Activated CD4-positive, alpha-beta T cell treated with anti-CD3 and anti-CD28 coated beads, Interleukin-2, amount 50 U/mL, for 16 hours (primary cell): Measurements from ENCODE around the gene C8A.

Experiments used
- DNase-seq: peaks from one replicate; pipeline ENCODE4 v3.0.0-alpha.2; 2020

Gene C8A

DNA sequence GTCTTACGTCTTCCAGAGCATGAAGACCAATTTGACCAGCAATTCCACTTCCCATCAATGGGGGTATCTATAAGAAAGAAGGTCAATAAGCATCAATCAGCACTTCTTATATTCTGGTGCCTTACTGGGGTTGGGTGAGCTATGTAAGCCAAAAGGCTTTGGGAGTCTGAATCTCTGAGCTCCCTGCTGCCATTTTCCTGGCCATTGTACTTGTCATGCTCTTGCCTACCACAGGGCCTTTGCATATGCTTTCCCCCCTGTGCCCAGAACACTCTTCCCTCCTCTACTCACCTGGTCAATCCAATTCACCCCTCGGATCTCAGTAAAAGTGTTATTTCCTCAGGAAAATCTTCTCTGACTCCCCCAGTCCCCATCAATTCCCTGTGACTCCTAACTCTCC lies 74.9 kb downstream of the C8A start:
- no peak for DNase-seq

DNA sequence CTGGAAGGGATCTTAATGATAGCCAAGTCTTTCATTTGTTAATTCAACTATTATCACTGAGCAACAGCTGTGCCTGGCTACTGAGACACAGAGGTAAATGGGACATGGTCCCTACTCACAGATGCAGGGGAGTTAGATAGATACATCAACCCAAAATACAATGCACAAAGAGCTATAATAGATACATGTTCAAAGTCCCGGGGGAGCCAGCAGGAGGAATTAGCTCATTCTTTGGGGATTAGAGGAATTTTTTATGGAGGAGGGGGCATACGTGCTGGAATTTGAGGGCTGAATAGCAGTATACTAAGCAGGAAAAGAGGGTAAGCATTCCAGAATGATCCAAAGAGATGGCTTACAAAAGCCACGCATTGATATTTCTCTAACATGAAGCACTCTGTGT lies 76.6 kb downstream of the C8A start:
- DNase-seq, result no peak

DNA sequence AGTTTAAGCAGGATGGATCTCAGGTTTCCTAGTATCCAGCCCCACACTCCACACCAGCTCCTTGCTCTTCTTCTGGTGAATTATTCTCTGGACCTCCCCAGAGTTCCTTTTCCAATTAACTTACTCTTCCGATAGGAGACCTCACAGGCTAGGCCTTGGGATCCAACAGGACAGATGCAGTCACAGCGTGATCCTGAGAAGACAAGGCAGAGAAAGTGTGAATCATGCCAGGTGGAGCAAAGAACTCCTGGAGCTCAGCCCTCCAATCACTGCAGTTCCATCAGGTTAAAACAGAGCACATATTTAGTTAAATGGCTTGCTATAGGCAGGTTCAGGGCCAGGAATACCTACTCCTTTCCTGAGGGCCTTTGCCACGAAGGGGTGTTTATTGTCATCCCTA lies 77.1 kb downstream of the C8A start:
- no peak for DNase-seq

DNA sequence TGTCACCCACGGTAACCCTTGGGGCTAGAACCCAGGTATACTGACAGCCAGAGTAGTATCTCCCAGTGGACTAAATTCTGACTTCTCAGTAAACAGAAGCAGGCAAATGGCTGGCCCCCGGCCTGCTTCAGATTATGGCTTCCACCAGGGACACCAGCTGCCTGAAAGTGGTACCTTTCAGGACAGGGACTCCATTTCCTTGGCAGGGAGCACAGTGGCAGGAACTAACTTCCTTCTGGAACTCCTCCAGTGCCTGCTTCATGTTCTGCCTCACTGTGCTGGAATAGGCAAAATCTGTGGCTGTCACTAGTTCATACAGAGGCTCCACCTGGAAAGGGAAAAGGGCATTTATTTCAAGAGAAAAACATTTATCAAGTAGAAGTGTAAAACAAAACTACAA lies 78.6 kb downstream of the C8A start:
- DNase-seq, result no peak

DNA sequence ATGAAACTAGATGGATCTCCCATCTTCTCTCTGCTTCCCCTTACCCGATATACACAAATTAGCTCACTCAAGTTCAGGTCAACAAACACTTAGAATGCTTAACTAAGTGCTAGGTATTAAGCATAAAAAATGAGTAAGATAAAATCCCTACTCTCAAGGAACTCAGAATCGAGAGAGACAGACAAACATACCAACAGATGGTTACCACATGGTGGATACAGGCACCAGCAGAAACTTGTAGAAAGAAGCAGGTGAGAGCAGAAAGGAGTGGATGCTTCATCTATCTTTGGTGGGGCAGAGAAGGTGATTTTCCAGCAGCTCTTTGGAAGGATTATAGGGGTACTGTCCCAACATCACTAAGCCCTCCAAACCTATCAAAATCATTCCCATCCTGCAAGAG lies 79.0 kb downstream of the C8A start:
- no peak for DNase-seq

DNA sequence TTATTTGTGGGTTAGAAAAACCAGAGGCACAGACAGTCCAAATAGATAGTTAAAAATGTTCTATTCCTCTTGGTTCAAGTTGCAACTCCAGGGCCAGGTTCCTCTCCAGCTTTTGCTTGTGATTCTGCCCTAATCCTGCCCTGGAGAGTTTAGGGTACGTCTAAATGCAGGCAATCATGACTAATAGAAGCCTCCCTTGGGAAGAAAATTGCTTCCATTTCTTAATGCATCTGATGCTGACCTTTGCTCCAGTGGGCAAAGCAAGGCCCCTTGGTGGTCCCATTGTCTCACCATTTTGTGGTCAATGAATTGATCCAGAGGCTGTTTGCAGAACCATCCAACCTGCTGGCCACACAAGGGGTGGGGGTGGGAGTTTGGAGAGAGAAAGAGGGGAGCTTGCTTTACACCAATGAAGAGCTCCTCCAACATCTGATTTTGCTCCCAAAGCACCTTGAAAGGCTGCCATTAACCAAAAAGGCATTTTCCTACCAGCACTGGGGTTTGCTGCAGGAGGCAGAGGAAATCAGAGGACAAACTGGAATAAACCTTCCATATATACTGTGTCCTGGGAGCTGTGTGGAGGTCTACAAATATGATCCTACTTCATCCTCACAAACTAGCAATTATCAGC lies 79.9 kb downstream of the C8A start:
- DNase-seq, result no peak

DNA sequence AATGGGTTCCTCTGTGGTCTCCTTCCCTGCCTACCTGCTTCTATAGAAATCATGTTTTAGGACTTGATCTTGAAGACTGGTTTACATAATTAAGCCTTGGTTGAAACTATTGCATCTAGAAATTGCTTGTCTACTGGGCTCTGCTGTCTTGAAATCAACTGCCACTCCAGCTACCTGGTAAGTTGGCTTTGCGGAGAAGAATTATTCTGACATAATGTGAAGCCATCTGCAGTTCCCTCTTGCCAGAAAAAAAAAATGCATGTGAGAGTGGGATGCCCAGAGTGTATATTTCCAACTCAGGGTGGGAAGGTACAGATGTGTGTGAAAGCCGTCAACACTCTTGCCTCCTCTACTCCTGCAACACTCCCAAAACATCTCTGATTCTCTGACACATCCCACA lies 84.0 kb downstream of the C8A start:
- no peak for DNase-seq

DNA sequence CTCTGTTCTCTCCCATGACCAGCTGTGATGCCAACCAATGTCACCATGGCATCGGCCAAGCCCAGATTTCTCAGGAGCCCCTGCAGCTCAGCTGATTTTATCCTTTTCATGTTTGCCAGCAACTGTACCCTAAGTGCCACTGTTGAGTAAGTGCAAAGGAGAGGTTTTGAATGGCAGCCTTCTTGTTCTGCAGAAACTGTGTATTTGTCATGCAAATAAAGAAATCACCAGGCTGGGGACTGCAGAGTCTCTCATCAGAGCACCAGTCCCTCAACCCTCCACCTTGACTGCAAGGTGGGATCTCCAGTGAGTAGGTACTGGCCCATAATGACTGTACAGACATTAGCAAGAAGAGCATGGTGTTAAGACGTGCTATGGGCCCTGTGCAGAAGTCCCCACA lies 84.6 kb downstream of the C8A start:
- no peak for DNase-seq

DNA sequence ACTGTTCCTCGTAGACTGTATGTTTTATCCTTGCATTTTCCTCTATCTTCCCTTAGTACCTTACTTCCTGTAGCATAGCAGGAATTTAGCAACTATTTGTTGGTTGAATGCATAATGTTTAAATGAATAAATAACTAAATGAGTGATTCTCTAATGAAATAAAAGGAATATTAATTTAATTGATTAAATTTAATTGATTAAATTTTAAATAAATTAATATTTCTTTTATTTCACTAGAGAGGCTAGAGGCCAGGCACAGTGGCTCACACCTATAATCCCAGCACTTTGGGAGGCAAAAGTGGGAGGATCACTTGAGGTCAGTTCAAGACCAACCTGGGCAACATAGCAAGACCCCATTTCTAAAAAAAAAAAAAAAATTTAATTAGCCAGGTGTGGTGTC lies 85.4 kb downstream of the C8A start:
- DNase-seq, result no peak

DNA sequence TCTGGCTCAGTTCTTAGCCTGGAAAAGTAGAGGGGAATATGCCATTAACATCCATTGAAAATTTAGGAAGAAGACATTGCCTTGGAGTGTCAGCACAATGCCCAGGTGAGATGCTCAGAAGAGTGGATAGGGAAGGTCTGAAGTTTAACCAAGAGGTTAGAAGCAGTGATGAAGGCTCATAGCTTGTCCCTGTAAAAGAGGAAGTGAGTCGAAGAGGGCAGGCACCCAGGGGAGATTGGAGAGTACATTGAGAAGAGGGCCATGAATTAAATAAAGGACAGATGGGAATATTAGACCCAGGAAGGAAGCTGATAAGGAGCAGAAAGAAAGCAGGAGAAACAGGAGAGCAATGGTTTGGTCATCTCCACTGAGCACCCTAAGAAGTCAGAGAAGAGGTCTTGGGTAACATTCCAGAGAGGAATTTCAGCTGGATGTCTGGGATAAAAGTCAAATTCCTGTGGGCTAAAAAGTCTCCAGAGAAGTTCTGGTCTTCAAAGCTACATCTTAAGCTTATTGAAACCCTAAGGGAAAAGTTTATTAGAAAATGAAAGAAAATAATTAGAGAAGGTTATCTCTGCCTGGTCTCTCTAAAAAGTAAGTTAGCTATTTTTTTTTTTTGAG lies 93.9 kb downstream of the C8A start:
- DNase-seq, result no peak

DNA sequence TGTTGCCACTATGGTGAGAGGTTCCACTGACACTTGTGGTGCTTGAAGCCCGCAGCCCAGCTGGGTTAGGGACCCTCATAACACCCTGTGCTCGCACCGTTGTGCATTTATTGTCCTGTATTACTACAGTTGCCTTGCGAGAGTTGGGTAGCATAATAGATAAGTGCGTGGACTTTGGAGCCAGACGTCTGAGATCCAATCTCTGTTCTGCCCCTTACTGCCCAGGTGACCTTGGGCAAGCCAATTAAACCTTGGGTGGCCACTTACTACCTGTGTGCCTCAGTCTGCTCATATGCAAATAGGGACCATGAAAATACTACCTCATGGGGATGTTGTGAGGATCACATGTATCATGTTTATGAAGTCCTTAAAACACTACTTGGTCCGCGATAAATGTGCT lies 97.9 kb downstream of the C8A start:
- DNase-seq, result no peak

DNA sequence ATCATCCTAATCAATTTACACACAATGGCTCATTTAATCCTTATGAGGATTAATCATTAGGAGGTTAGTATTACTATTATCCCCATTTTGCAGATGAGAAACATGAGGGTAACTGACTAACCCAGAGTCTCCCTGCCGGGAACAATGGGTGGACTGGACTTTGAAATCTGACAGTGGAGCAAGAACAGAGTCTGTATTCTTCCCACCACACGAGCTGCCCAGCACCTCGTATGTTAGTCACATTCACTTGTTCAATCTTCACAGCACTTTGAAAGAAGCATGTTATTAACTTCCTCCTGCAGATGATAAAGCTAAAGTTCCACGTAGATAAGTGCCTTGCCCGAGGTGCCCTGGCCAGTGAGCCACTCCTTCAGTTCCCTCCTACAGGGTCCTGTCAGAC lies 98.8 kb downstream of the C8A start:
- DNase-seq, result no peak

DNA sequence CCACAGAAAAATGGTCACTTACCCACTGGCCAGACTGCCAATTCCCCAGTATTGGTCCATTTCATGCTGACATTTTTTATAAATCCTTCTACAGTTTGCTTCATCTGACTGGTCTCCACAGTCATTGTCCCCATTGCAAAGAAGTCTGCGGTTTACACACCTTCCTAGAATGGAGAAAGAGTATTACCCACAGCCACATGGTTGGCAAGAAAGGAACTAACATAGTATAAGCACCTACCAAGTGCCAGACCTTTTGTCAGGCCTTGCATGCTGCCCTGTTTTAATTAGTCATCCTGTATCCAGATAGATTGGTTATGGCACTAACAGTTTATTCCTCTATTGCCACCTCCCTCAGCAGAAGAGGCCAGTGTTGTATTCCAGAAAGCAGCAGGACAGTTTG lies 100.1 kb downstream of the C8A start:
- no peak for DNase-seq

DNA sequence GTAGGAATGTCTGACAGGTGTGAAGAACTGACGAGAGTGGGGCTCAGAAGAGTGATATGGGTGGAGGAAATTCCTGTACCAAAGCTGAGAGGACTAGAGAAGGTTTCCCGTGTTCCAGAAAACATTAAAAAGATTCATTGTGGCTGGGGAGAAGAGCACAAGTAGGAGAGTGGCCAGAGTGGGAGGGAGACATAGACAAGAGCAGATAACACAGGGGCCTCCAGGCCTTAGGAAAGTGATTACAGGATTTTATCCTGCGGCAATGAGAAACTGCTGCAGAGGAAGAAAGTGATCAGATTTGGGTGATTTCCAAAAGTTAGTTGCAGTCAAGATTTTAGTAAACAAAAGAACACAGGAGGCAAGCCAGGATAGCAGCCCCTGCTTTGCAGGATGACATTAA lies 103.3 kb downstream of the C8A start:
- no peak for DNase-seq

DNA sequence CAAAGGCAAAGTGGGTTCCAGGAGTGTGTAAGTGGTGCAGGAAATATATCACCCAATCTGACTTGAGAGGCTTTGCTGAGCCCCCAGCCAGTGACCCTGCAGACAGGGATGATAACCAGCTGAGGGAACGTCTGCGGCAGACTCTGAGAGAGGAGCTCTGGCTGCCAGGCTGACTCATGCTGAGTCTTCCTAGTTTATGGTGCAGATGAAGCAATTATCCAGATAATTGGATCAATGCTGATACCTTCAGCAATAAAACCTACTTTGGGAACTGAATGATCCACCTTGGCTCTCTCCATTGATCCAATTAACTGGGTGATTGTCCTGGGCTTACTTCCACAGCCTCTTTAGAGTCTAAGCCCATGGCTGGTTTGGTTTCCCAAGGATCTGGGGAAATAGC lies 103.9 kb downstream of the C8A start:
- DNase-seq, result no peak

DNA sequence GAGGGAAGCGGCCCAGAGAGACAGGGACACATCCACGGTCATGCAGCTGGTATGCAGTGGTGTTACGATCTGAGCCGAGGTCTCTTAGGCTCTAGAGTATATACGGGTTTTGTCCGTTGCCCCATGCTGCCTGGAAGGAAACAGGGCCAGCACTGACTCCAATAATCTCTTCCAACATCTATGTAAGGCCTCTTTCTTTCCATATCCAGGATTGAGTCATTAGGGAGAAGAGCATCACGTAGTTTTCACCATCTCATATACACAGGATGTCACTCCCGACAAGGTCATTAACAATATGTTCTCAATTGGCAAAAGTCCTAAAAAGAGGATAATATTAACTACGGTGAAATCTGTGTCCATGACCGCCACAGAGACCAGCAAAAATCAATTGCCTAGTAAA lies 106.8 kb downstream of the C8A start:
- no peak for DNase-seq

DNA sequence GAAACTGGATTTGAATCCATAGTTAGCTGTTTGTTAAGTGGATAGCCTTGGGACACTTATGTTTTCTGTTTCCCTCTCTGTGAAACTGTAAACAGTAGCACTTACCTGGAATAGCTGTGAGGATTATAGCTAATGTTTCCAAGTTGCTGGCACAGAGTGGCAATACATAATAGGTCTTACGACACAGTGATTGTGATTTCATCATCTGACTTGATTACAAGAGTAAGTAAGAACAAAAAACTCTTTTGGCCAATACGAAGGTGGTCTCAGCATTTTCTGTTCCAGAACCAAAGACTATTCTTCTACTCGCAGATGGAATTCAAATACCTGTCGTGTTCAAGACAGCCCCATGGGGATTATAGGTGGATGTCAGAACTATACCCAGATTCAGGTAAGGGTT lies 109.1 kb downstream of the C8A start:
- no peak for DNase-seq

DNA sequence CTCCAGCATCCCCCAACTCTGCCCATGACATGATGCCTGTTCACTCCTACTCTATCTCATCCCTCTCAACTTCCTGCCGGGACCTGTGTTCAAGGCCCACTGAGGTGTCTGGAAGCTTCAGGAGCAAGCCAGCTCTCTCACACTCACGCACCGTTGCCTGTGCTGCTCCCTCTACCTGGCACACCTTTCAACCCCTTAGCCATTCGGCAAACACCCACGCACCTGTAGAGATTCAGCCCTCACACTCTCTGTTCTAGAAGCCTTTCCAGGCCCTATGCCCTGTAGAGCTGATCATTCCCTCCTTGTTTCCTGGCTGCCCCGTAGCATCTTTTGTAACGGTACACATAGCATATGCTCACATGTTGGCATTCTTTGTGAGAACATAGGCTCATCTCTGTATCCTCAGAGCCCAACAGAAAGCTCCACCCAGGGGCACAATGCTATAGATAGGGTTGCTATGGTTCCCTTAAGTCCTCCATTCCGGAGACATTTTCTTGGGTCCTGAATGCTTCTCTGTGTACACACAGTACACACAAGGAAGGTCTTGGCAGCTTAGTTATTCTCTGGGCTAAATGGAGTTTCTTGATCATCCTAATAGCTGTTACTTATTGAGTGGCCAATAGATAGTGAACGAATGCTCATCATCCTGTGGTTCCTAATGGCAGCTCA lies 109.9 kb downstream of the C8A start:
- no peak for DNase-seq

DNA sequence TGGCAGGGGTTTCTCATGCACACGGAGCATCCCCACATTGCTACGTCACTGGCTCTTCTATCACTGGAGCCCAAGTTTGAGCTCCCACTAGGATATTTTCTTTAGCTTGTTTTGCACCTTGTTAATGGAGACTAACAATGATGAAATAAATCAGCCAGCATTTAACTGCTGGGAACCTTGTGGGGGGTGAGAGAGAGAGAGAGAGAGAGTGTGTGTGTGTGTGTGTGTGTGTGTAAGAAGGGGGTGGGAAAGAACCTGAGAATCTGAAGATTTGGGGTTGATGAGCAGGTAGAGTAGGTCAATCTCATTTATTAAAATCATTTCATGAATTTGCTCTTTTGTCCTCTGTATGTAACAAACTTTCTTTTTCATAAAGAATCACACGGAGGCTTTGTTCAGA lies 110.6 kb downstream of the C8A start:
- no peak for DNase-seq

DNA sequence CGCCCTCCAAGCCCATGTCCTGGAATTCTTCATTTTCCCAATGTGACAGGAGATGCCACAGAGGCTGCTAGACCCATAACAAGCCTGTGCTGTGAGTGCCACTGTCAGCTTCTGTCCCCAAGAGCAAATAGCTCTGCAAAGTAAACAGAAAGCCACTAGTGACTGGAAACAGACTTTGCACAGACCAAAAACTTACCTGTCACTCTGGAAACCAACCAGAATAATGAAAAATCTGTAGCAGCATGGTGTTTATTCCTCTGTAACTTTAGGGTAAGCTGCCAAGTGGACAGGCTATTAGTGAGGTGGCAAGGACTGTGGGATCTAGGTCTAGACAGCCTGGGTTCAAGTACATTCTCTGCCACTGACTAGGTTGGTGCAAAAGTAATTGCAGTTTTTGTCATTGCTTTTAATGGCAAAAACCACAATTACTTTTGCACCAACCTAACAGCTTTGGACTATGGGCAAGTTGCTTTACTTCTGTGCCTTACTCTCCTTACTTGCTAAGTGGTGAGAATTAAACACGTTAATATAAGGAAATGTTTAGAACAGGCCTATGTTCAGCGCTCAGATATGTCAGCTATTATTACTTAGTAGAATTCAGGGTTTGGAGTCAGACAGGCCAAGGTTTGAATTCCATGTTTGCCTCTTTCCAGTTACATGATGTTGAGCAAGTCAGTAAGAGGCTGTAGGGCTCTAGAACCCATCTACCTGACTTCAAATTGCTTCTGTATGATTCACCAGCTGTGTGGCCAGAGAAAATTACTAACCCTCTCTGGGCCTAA lies 111.5 kb downstream of the C8A start, which contains the start of gene C8B:
C8B (minus strand) TSS at position 100 of the 782 bp plus-strand sequence; CDS start at position 33, 67 bp downstream.
- DNase-seq, result no peak

DNA sequence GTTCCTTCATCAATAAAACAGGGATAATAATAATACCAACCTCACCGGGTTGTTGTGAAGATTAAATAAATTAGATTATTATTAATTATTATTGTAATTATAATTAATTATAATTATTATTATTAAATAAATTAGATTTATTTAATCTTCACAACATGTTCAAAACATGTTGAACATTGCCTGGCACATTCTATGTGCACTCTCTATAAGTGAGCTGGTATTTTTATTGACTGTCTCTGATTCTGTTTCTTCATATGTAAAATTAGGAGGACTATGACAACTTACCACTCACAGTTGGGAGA lies 112.1 kb downstream of the C8A start:
- DNase-seq, result no peak

DNA sequence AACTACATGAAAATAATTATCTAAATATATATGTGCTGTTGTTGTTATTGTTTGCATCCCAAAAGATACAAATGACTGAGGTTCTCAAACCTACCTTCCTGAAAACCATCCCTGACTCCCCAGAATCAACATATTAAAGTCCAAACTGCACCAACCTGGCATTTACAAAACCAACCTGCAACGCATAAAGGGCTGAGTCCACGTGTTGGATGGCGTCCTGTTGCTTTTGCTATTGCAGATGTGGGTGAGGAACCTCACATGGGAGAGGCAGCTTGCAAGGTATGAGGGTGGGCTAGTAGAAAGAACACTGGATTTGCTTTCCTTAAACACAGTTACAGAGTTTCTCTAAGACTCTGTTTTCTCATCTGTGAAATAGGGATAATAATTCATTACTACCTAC lies 112.8 kb downstream of the C8A start:
- no peak for DNase-seq
